GM12878 (cell line): ENCODE data around the gene UBR3. TPM values are rescaled to one million over a fixed set of nuclear protein-coding genes. Genes with fewer than 3 reads are reported as not detected.

Source experiments
- ATAC-seq: fragments of 200-7000 bp; cut with Tn5 transposase; 3 replicates; pipeline ENCODE4 v1.9.1; 2020; ENCODE audit warnings: mild to moderate bottlenecking, moderate library complexity
- BruUV-seq: library from RNA; stranded (reverse); fragments of 400-500 nt; replicated peaks from 2 replicates; lab custom pipeline; 2021; lab: Mats Ljungman, UMichigan
- CTCF ChIA-PET: fragments of 300-600 bp; sonication (Branson Sonifier 250); formaldehyde crosslinking; extraction: SDS; loops from one replicate; lab custom pipeline; 2021; ENCODE audit warnings: inconsistent platforms; lab: Yijun Ruan, JAX
- POLR2A ChIA-PET: fragments of 350-600 bp; formaldehyde crosslinking; extraction: SDS; loops from one replicate; lab custom pipeline; 2021; ENCODE audit warnings: inconsistent platforms; lab: Charles Lee
- RAD21 ChIA-PET: fragments of 300-600 bp; sonication (Branson Sonifier 250); formaldehyde crosslinking; loops from one replicate; lab custom pipeline; 2023; ENCODE audit warnings: antibody characterized with exemption; ENCODE audit not compliant: unreplicated experiment; lab: Charles Lee
- SMC1A ChIA-PET: fragments of 300-600 bp; sonication (Branson Sonifier 250); formaldehyde crosslinking; loops from one replicate; lab custom pipeline; 2023; ENCODE audit not compliant: unreplicated experiment, uncharacterized antibody; lab: Charles Lee
- DNase-seq: peaks from one replicate; pipeline ENCODE4 v3.0.0-alpha.2; 2011; ENCODE audit warnings: low read depth, low spot score
- FAIRE-seq: peaks from 3 replicates; lab custom pipeline; 2011; peaks lifted over from hg19 to GRCh38; lab: Jason Lieb, UNC
- H2AFZ ChIP-seq: 2 replicates; pipeline ENCODE4 v1.6.0; 2011; ENCODE audit warnings: low read depth, low read length, control low read depth; ENCODE audit not compliant: control insufficient read depth
- H3K27ac ChIP-seq: 2 replicates; pipeline ENCODE4 v1.5.1; 2011; ENCODE audit warnings: control low read depth; ENCODE audit not compliant: control insufficient read depth, insufficient read depth
- H3K27me3 ChIP-seq, 2 experiments: replicated peaks in 1 of 2; 2 replicates each; pipeline versions ENCODE4 v1.6.0 to v1.6.1; 2011; ENCODE audit warnings: low read length in 1 of 2; ENCODE audit not compliant: control insufficient read depth in 2 of 2, insufficient read depth in 2 of 2
- H3K36me3 ChIP-seq, 2 experiments: 2 replicates each; pipeline ENCODE4 v1.5.1; 2011; ENCODE audit warnings: low read length in 1 of 2; ENCODE audit not compliant: control insufficient read depth in 2 of 2, insufficient read depth in 2 of 2
- H3K4me1 ChIP-seq: 2 replicates; pipeline ENCODE4 v1.6.1; 2011; ENCODE audit warnings: mild to moderate bottlenecking, low read length, moderate library complexity, mixed read lengths; ENCODE audit not compliant: control insufficient read depth, insufficient read depth
- H3K4me2 ChIP-seq: 2 replicates; pipeline ENCODE4 v1.6.0; 2011; ENCODE audit warnings: control low read depth; ENCODE audit not compliant: control insufficient read depth, insufficient read depth
- H3K4me3 ChIP-seq: fragments of 200-600 bp; sonication (generic); 2 replicates; pipeline ENCODE4 v1.5.1; 2016
- H3K79me2 ChIP-seq: 2 replicates; pipeline ENCODE4 v1.6.0; 2011; ENCODE audit warnings: low read length; ENCODE audit not compliant: control insufficient read depth, insufficient read depth
- H3K9ac ChIP-seq: 2 replicates; pipeline ENCODE4 v1.8.0; 2011; ENCODE audit warnings: low read length, control low read depth, mixed read lengths; ENCODE audit not compliant: control insufficient read depth, insufficient read depth
- H3K9me3 ChIP-seq: replicated peaks from 3 replicates; pipeline ENCODE4 v1.5.1; 2011; ENCODE audit warnings: mild to moderate bottlenecking, low read length; ENCODE audit not compliant: control insufficient read depth, insufficient read depth
- H4K20me1 ChIP-seq: 2 replicates; pipeline ENCODE4 v1.6.0; 2011; ENCODE audit not compliant: control insufficient read depth, insufficient read depth
- ATF2 ChIP-seq: IDR thresholded peaks from 2 replicates; pipeline ENCODE4 v1.6.1; 2012; ENCODE audit warnings: low read length, inconsistent platforms
- CBX3 ChIP-seq: fragments of 200-600 bp; sonication (generic); IDR thresholded peaks from 2 replicates; pipeline ENCODE4 v1.6.1; 2016; ENCODE audit warnings: low read depth, borderline replicate concordance
- CBX5 ChIP-seq: sonication (generic); IDR thresholded peaks from 2 replicates; pipeline ENCODE4 v1.6.1; 2016; ENCODE audit warnings: low read depth, moderate library complexity, mild to moderate bottlenecking, inconsistent platforms
- EED ChIP-seq: sonication (generic); IDR thresholded peaks from 2 replicates; pipeline ENCODE4 v1.6.1; 2016; ENCODE audit warnings: antibody characterized with exemption, low read depth
- FOXM1 ChIP-seq: IDR thresholded peaks from 2 replicates; pipeline ENCODE4 v1.6.1; 2012; ENCODE audit warnings: low read depth, mild to moderate bottlenecking, inconsistent platforms, low read length, moderate library complexity
- MTA3 ChIP-seq: IDR thresholded peaks from 2 replicates; pipeline ENCODE4 v1.6.1; 2012; ENCODE audit warnings: low read length, inconsistent platforms, borderline replicate concordance
- NRF1 ChIP-seq: conservative IDR thresholded peaks from 2 replicates; pipeline ENCODE4 v1.6.1; 2011; ENCODE audit warnings: mild to moderate bottlenecking, low read depth, low read length, improper control_type of control experiment
- RAD51 ChIP-seq: fragments of 450-650 bp; IDR thresholded peaks from 2 replicates; pipeline ENCODE4 v1.6.1; 2016; ENCODE audit warnings: moderate library complexity, mild to moderate bottlenecking, inconsistent platforms
- RFX5 ChIP-seq: IDR thresholded peaks from 2 replicates; pipeline ENCODE4 v1.6.1; 2011; ENCODE audit warnings: low read depth, low read length, improper control_type of control experiment
- SIX5 ChIP-seq: IDR thresholded peaks from 2 replicates; pipeline ENCODE4 v1.6.1; 2011; ENCODE audit warnings: mild to moderate bottlenecking, low read depth, low read length, moderate library complexity; ENCODE audit not compliant: severe bottlenecking
- SMAD5 ChIP-seq: IDR thresholded peaks from 2 replicates; pipeline ENCODE4 v1.6.1; 2016; ENCODE audit warnings: antibody characterized with exemption, low read depth
- SMARCA5 ChIP-seq: fragments of 450-650 bp; IDR thresholded peaks from 2 replicates; pipeline ENCODE4 v1.6.1; 2017; ENCODE audit warnings: mild to moderate bottlenecking
- SREBF2 ChIP-seq: IDR thresholded peaks from 2 replicates; pipeline ENCODE4 v1.6.1; 2012; ENCODE audit warnings: mild to moderate bottlenecking, low read length
- ZNF217 ChIP-seq: fragments of 450-650 bp; IDR thresholded peaks from 2 replicates; pipeline ENCODE4 v1.6.1; 2017; ENCODE audit warnings: antibody characterized with exemption, mild to moderate bottlenecking
- ZNF384 ChIP-seq: IDR thresholded peaks from 2 replicates; pipeline ENCODE4 v1.6.1; 2012; ENCODE audit warnings: low read depth, mild to moderate bottlenecking, low read length, improper control_type of control experiment, borderline replicate concordance
- WGBS: methylation state at CpG from one replicate; pipeline ENCODE4 v1.1.6; 2016; ENCODE audit warnings: low lambda C conversion rate; ENCODE audit not compliant: insufficient replicate concordance, insufficient coverage; ENCODE audit errors: missing lambda C conversion rate; 5-methylcytosine and 5-hydroxymethylcytosine counted together
- in situ Hi-C: fragments of 300-500 bp; cut with MboI; formaldehyde crosslinking; loops from 9 replicates; pipeline ENCODE4 v1.14.3; 2018; ENCODE audit warnings: mixed read lengths
- intact Hi-C: fragments of 100-400 bp; cut with micrococcal nuclease; formaldehyde crosslinking; loops from one replicate; pipeline ENCODE4 v1.14.2; 2022; ENCODE audit not compliant: unreplicated experiment
- polyA plus RNA-seq, 11 experiments: library from polyadenylated mRNA; depleted of rRNA in 4 of 11; unstranded in 6 of 11; stranded (reverse) in 5 of 11; fragments of >200 nt; fragmentation: Nextera tagmentation in 4 of 11; fragmentation: Illumina TruSeq in 1 of 11; extraction: Ambion mirVana in 4 of 11; extraction: Trizol in 1 of 11; gene quantifications; 1 replicate in 1 of 11; 2 replicates in 10 of 11; pipeline versions ENCODE4 v1.2.1 to v1.2.3, GENCODE V29; 2011 to 2016; ENCODE audit warnings: inconsistent platforms in 2 of 11, missing spikeins in 2 of 11, low read depth in 1 of 11
- total RNA-seq, 4 experiments: library from RNA; depleted of rRNA in 3 of 4; stranded (reverse); fragments of >200 nt in 3 of 4; fragmentation: Illumina TruSeq in 1 of 4; extraction: Trizol in 1 of 4; gene quantifications; 2 replicates each; pipeline versions ENCODE4 v1.2.1 to v1.2.3, GENCODE V29; 2013 to 2021

The UBR3 gene
- total and polyA plus RNA-seq, 10 of the 15 experiments (the other 5 are each of a cell fraction or from before 2014, with no cell fraction given), result 3.8 to 22.9 (median 11.2) TPM

GRCh38 chr2:169891593-169892298 is 64.5 kb downstream of the UBR3 start:
- H4K20me1 ChIP-seq, result no peaks in the 10 kb centered on the region
- no peak overlapping the region for H3K4me3 ChIP-seq
- CTCF ChIA-PET, result interaction anchor here (1.7 kb wide), 1 partner anchor 18 kb away, joined by 3 read pairs; no protein-coding TSS in a partner anchor
- RAD21 ChIA-PET, result no interaction called here
- H3K4me2 ChIP-seq, result no peak overlapping the region
- no peaks in the 10 kb centered on the region for H3K27me3 ChIP-seq
- H3K9ac ChIP-seq, result no peak overlapping the region
- no peak for DNase-seq
- FAIRE-seq, result no peak
- TSS peak; percentile 39 for BruUV-seq
- H3K79me2 ChIP-seq, result no peaks in the 10 kb centered on the region
- TF ChIP-seq RAD51, result no peak
- TF ChIP-seq CBX5, result no peak
- TF ChIP-seq CBX3, result no peak
- TF ChIP-seq SMAD5, result no peak
- TF ChIP-seq FOXM1, result no peak
- TF ChIP-seq NRF1, result no peak
- TF ChIP-seq ATF2, result no peak
- no peak for TF ChIP-seq SREBF2
- no peak for TF ChIP-seq MTA3
- no peak for TF ChIP-seq EED
- TF ChIP-seq RFX5, result no peak
- TF ChIP-seq ZNF217, result no peak
- TF ChIP-seq ZNF384, result no peak
- no peak for TF ChIP-seq SMARCA5
- TF ChIP-seq SIX5, result no peak
- WGBS, result 83% methylated on average over 3 of the region's 3 CpGs
- no peaks in the 10 kb centered on the region for H3K9me3 ChIP-seq
- no peak overlapping the region for H2AFZ ChIP-seq
- SMC1A ChIA-PET, result interaction anchor here (1.4 kb wide), 1 partner anchor 63 kb away, joined by 3 read pairs; no protein-coding TSS in a partner anchor
- intact Hi-C loops (no loop called here), in situ Hi-C loops (no loop called here)
- H3K36me3 ChIP-seq, result peaks cover 0 to 4% of the 10 kb centered on the region in 2 experiments; a peak in 2 of 4 replicates
- no peaks in the 10 kb centered on the region for H3K4me1 ChIP-seq
- no peak overlapping the region for H3K27ac ChIP-seq
- POLR2A ChIA-PET, result no interaction called here
- no peak for ATAC-seq
